Esophagus squamous epithelium (tissue), 5 donors: Measurements from ENCODE around the gene FALEC. TPM values are rescaled to one million over a fixed set of nuclear protein-coding genes. Genes with fewer than 3 reads are reported as not detected.

Experiments
- DNase-seq: peaks from one replicate; lab custom pipeline; 2025; lab: John Stamatoyannopoulos, UW
- H3K27ac ChIP-seq, 4 donors: fragments of 200-600 bp; sonication (generic); one replicate each; pipeline ENCODE4 v1.5.1; 2016 to 2019; ENCODE audit warnings: mild to moderate bottlenecking in 1 of 4
- H3K27me3 ChIP-seq, 4 donors: fragments of 200-600 bp; sonication (generic); 1 replicate in 3 of 4; 2 replicates in 1 of 4; pipeline versions ENCODE4 v1.5.1 to v1.6.0; 2017 to 2021; ENCODE audit warnings: antibody characterized with exemption in 1 of 4
- H3K36me3 ChIP-seq, 3 donors: fragments of 200-600 bp; sonication (generic); one replicate each; pipeline ENCODE4 v1.5.1; 2016 to 2019
- H3K4me1 ChIP-seq, 3 donors: fragments of 200-600 bp; sonication (generic); one replicate each; pipeline ENCODE4 v1.5.1; 2017 to 2019
- H3K4me3 ChIP-seq, 4 donors: fragments of 200-600 bp; sonication (generic); 1 replicate in 3 of 4; 2 replicates in 1 of 4; pipeline ENCODE4 v1.5.1; 2016 to 2019; ENCODE audit warnings: mild to moderate bottlenecking in 2 of 4, moderate library complexity in 1 of 4
- H3K9me3 ChIP-seq, 3 donors: fragments of 200-600 bp; sonication (generic); one replicate each; pipeline ENCODE4 v1.5.1; 2016 to 2019
- POLR2A ChIP-seq, 4 donors: fragments of 450-650 bp; IDR thresholded peaks; one replicate each; pipeline ENCODE4 v1.6.1; 2017; ENCODE audit warnings: antibody characterized with exemption in 4 of 4, mild to moderate bottlenecking in 4 of 4, moderate library complexity in 3 of 4
- WGBS, 2 donors: methylation state at CpG; one replicate each; pipeline ENCODE4 v1.1.5; 2018; 5-methylcytosine and 5-hydroxymethylcytosine counted together
- intact Hi-C: fragments of 100-400 bp; cut with DNase I; formaldehyde crosslinking; loops from one replicate; pipeline ENCODE4 v1.15.0; 2022
- total RNA-seq, 4 donors: library from RNA; depleted of rRNA; stranded (reverse); fragments of >200 nt; gene quantifications; one replicate each; pipeline ENCODE4 v1.1.0, GENCODE V29; 2016
- TF ChIP-seq, protein P1 (sequence below), 6 experiments: fragments of 450-650 bp in 4 of 6; fragments of 200-600 bp in 2 of 6; sonication (generic) in 2 of 6; IDR thresholded peaks; one replicate each; pipeline ENCODE4 v1.5.1; 2016 to 2019; ENCODE audit warnings: antibody characterized with exemption in 6 of 6, mild to moderate bottlenecking in 4 of 6, moderate library complexity in 4 of 6
- donor health status: DM: yes; HTN: yes; CAD: no.

The FALEC gene
- total RNA-seq, 4 donors from 2014 or later = 3.6 TPM; not detected in 3

DNA sequence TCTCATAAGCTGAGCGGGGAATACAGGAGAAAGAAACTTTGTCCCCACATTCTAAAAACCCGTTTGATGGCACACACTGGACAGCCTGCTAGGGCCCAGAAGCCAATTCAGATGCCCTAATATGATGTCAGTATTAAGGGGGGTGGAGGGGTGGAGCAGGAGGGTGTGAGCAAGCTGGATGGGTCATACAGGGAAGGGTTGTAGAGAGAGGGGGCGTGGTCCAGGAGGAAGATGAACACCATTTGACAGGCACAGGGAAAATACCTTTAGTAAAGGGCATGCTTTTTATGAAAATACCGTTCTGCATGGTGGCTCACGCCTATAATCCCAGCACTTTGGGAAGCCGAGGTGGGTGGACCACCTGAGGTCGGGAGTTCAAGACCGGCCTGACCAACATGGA is 22.4 kb upstream of the FALEC start:
- Histone ChIP-seq H3K4me3 (no peak overlapping the region), H3K4me1 (peaks cover 0 to 8% (median 3%) of the 10 kb centered on the region in 3 donors), H3K27me3 (no peaks in the 10 kb centered on the region), H3K36me3 (peaks cover 2 to 94% (median 23%) of the 10 kb centered on the region in 3 donors), H3K27ac (peak overlapping the region in 3 of 4 donors; percentile 20 to 60 (median 40)), H3K9me3 (no peaks in the 10 kb centered on the region)
- intact Hi-C loops = no loop called here
- no peak for DNase-seq
- 83 to 88% methylated on average over 3 to 6 of the region's 8 CpGs for WGBS, 2 donors
- TF ChIP-seq, protein P1, sequence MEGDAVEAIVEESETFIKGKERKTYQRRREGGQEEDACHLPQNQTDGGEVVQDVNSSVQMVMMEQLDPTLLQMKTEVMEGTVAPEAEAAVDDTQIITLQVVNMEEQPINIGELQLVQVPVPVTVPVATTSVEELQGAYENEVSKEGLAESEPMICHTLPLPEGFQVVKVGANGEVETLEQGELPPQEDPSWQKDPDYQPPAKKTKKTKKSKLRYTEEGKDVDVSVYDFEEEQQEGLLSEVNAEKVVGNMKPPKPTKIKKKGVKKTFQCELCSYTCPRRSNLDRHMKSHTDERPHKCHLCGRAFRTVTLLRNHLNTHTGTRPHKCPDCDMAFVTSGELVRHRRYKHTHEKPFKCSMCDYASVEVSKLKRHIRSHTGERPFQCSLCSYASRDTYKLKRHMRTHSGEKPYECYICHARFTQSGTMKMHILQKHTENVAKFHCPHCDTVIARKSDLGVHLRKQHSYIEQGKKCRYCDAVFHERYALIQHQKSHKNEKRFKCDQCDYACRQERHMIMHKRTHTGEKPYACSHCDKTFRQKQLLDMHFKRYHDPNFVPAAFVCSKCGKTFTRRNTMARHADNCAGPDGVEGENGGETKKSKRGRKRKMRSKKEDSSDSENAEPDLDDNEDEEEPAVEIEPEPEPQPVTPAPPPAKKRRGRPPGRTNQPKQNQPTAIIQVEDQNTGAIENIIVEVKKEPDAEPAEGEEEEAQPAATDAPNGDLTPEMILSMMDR (IDR thresholded peaks at IDR 0.05) = no peak
- TF ChIP-seq POLR2A (IDR thresholded peaks at IDR 0.05) = no peak

DNA sequence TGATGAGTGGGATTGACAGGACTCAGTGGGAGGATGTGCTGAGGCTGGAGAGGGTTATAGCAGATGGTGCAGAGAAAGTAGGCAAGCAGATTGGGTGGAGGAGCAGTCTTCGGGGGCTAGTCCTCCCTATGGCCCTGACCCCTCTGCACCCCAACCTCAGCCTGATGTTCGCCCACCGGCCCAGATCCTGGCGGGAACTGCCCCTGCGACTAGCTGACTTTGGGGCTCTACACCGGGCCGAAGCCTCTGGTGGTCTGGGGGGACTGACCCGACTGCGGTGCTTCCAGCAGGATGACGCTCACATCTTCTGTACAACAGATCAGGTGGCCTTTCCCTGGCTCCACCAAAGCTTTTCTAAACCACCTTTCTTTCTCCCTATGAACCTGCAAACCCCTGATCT is 17.2 kb upstream of the FALEC start:
- no peak overlapping the region for H3K4me3 ChIP-seq
- H3K9me3 ChIP-seq = no peaks in the 10 kb centered on the region
- no peaks in the 10 kb centered on the region for H3K4me1 ChIP-seq
- 92 to 97% methylated on average over 9 to 10 of the region's 10 CpGs for WGBS, 2 donors
- intact Hi-C loops = no loop called here
- H3K27me3 ChIP-seq = no peaks in the 10 kb centered on the region
- no peak for TF ChIP-seq POLR2A (IDR thresholded peaks at IDR 0.05)
- TF ChIP-seq, protein P1 (IDR thresholded peaks at IDR 0.05) = no peak
- no peak overlapping the region for H3K27ac ChIP-seq
- peaks cover 11 to 99% (median 21%) of the 10 kb centered on the region in 3 donors for H3K36me3 ChIP-seq
- no peak for DNase-seq

DNA sequence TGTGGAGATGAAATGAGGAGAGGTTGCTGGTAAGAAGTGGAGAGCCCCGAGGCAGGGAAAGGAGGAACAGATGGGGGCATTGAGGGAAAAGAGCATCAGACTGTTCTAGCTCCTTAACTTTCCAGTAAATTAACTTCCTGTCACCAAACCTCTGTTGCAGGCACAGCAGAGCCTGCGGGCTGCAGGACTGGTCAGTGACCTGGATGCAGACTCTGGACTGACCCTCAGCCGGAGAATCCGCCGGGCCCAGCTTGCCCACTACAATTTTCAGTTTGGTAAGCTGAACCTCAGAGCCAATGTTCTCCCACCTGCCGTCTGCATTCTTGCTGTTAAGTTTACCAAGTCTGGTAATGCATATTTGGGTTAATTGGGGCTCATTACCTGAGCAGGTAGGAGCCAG is 10.1 kb upstream of the FALEC start:
- Histone ChIP-seq H3K4me3 (no peak overlapping the region), H3K27me3 (no peaks in the 10 kb centered on the region), H3K27ac (no peak overlapping the region), H3K9me3 (no peaks in the 10 kb centered on the region), H3K4me1 (peaks cover 7 to 32% (median 20%) of the 10 kb centered on the region in 3 donors), H3K36me3 (peaks cover 9 to 78% (median 10%) of the 10 kb centered on the region in 3 donors)
- WGBS, 2 donors = 86 to 88% methylated on average over 2 to 6 of the region's 6 CpGs
- no peak for DNase-seq
- TF ChIP-seq, protein P1 (IDR thresholded peaks at IDR 0.05) = no peak
- TF ChIP-seq POLR2A (IDR thresholded peaks at IDR 0.05) = no peak
- intact Hi-C loops = no loop called here

DNA sequence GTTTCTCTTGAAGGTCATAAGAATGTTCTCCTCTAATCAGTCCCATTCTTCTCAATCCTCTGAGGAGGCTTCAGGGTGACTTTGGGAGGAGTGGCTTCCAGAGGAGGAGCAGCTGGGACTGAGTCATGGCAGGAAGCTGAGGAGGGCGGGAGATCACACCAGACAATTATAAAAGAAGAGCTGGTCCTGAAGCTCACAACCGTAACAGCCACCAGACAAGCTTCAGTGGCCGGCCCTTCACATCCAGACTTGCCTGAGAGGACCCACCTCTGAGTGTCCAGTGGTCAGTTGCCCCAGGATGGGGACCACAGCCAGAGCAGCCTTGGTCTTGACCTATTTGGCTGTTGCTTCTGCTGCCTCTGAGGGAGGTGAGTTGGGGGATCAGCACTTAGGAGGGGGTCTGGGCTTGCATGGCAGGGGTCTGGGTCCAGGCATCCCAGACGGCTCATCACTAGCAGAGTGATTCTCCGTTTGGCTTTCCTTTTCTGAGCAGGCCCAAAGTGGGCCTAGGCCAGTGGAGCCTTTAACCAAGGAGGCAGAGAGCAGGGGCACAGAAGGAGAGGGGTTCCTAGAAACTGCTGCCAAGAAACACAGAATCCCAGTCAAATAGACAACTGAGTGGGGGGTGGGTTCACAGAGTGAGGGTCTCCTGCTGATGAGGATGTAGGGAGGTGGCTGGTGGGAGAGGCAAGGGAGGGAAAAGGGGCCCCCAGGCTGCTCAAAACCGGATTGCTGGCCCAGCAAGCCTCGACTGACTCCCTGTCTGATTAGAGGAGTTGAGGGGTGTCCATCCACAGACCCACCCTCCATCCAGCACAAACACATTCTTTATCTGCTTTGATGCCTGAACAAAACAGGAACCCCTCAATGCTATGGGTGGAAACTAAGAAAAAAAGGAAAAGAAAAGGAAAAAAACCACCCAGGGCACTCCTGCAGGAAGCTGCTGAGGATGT is 7.4 kb upstream of the FALEC start, which contains the start of gene ECM1:
ECM1 (plus strand) TSS at position 198 of the 953 bp plus-strand sequence; CDS start at position 299, 101 bp downstream.
- peaks cover 9 to 76% (median 9%) of the 10 kb centered on the region in 3 donors for H3K36me3 ChIP-seq
- 21 to 35% methylated on average over 5 to 7 of the region's 7 CpGs for whole genome bisulfite sequencing, 2 donors

More for the DNA sequence above, 7.4 kb upstream of the FALEC start, which contains the start of gene ECM1:
- peaks cover 9 to 52% (median 20%) of the 10 kb centered on the region in 3 donors for H3K4me1 ChIP-seq
- no peaks in the 10 kb centered on the region for H3K9me3 ChIP-seq
- intact Hi-C loops = no loop called here
- TF ChIP-seq, protein P1 (IDR thresholded peaks at IDR 0.05) = no peak
- peak in 2 of 4 donors; percentile 44 to 48 for TF ChIP-seq POLR2A (IDR thresholded peaks at IDR 0.05)
- no peaks in the 10 kb centered on the region for H3K27me3 ChIP-seq
- peak within 1 kb of the TSS; percentile 32 to 57 (median 44) for H3K4me3 ChIP-seq
- H3K27ac ChIP-seq = peak within 1 kb of the TSS; percentile 87 to 92 (median 88)
- DNase-seq = no peak
